Measurements from ENCODE around the gene SEL1L. TPM values are rescaled to one million over a fixed set of nuclear protein-coding genes. Genes with fewer than 3 reads are reported as not detected.
"Not testable (repeated sequence)": the region's sequence is repeated elsewhere in the genome, so short reads cannot be mapped to it uniquely, and the experiment has no call there.

Gene SEL1L
- polyA plus RNA-seq, 1 of the 3 experiments (the other 2 are of a cell fraction) = 13.8 TPM

GRCh38 chr14:81465003-81465392, 68.7 kb downstream of the SEL1L start:
- Histone ChIP-seq H3K4me3 (ENCODE audit: low read depth in 2 of 2, low read length in 1 of 2) (peak overlapping the region; percentile 43 to 74; a peak in 3 of 4 replicates), H2AFZ (ENCODE audit: low read depth) (peak overlapping the region; percentile 94), H3K4me2 (peak overlapping the region; percentile 80), H3K9ac (peak overlapping the region; percentile 50; the same call in 1 of the 2 replicates)
- H3K9me3 ChIP-seq; DNase-seq; H3K9me2 ChIP-seq; H3K4me1 ChIP-seq (ENCODE audit: control insufficient read depth in 1 of 2, insufficient read depth in 2 of 2, low read depth in 1 of 2, low read length in 1 of 2); H3K27ac ChIP-seq (ENCODE audit: low read depth in 2 of 2, low read length in 1 of 2); H3K36me3 ChIP-seq (replicated peaks in 1 of 2; ENCODE audit: control insufficient read depth in 1 of 2, insufficient read depth in 2 of 2, low read length in 1 of 2); H3K27me3 ChIP-seq (ENCODE audit: insufficient read depth); H3K79me2 ChIP-seq (ENCODE audit: insufficient read depth); H3F3A ChIP-seq (replicated peaks; ENCODE audit: insufficient read depth); H4K20me1 ChIP-seq (ENCODE audit: insufficient read depth); POLR2A ChIA-PET: not testable (repeated sequence)
- 59% methylated on average over 11 of the region's 11 CpGs for WGBS (ENCODE audit: low lambda C conversion rate)
- CTCF ChIA-PET = interaction anchor here (0.6 to 5.9 kb wide), 44 partner anchors 8 to 501 kb away, joined by 3 to 124 read pairs (median 4); no protein-coding TSS in a partner anchor

GRCh38 chr14:81464253-81465002, 69.2 kb downstream of the SEL1L start:
- ChIA-PET CTCF (interaction anchor here (0.6 to 5.9 kb wide), 47 partner anchors 8 to 500 kb away, joined by 3 to 124 read pairs (median 4); no protein-coding TSS in a partner anchor), POLR2A (interaction anchor here (0.8 kb wide), 1 partner anchor 468 kb away, joined by 3 read pairs; no protein-coding TSS in a partner anchor)
- Histone ChIP-seq H3K27me3 (ENCODE audit: insufficient read depth) (no peaks in the 10 kb centered on the region), H3K4me1 (ENCODE audit: control insufficient read depth in 1 of 2, insufficient read depth in 2 of 2, low read depth in 1 of 2, low read length in 1 of 2) (no peaks in the 10 kb centered on the region), H3K27ac (ENCODE audit: low read depth in 2 of 2, low read length in 1 of 2) (no peak overlapping the region), H3K4me2 (peak overlapping the region; percentile 80), H3K9me3 (no peaks in the 10 kb centered on the region), H3K9me2 (no peaks in the 10 kb centered on the region), H3F3A (replicated peaks; ENCODE audit: insufficient read depth) (no peaks in the 10 kb centered on the region), H3K4me3 (ENCODE audit: low read depth in 2 of 2, low read length in 1 of 2) (peak overlapping the region; percentile 43 to 74), H3K9ac (peak overlapping the region; percentile 50; the same call in 1 of the 2 replicates), H3K79me2 (ENCODE audit: insufficient read depth) (no peaks in the 10 kb centered on the region), H4K20me1 (ENCODE audit: insufficient read depth) (no peaks in the 10 kb centered on the region), H2AFZ (ENCODE audit: low read depth) (peak overlapping the region; percentile 94), H3K36me3 (replicated peaks in 1 of 2; ENCODE audit: control insufficient read depth in 1 of 2, insufficient read depth in 2 of 2, low read length in 1 of 2) (no peaks in the 10 kb centered on the region)
- WGBS (ENCODE audit: low lambda C conversion rate) = 21% methylated on average over 15 of the region's 15 CpGs
- DNase-seq = peak; percentile 66
- TF ChIP-seq IRF3 (IDR thresholded peaks at IDR 0.05; ENCODE audit: low read depth, low read length) (no peak), CTCF (IDR thresholded peaks at IDR 0.05) (peak; percentile 90), RCOR1 (IDR thresholded peaks at IDR 0.05; ENCODE audit: low read length) (peak; percentile 62; the same call in 1 of the 2 replicates), RXRA (IDR thresholded peaks at IDR 0.05; ENCODE audit: borderline replicate concordance, low read depth) (no peak), FOSL2 (IDR thresholded peaks at IDR 0.05; ENCODE audit: borderline replicate concordance, low read depth) (no peak), NFIC (IDR thresholded peaks at IDR 0.05; ENCODE audit: borderline replicate concordance) (no peak), EP300 (IDR thresholded peaks at IDR 0.05; ENCODE audit: borderline replicate concordance in 1 of 2, low read depth in 1 of 2, low read length in 1 of 2) (no peak), GATA2 (CRISPR knock-in tag; IDR thresholded peaks at IDR 0.05) (no peak), EZH2phosphoT487 (IDR thresholded peaks at IDR 0.05; ENCODE audit: borderline replicate concordance, low read depth) (no peak), GABPA (IDR thresholded peaks at IDR 0.05; ENCODE audit: low read depth) (no peak), USF2 (IDR thresholded peaks at IDR 0.05; ENCODE audit: borderline replicate concordance, low read depth, low read length) (no peak), SMC3 (IDR thresholded peaks at IDR 0.05; ENCODE audit: low read depth, low read length) (peak; percentile 55), ELF1 (IDR thresholded peaks at IDR 0.05) (no peak), MXI1 (IDR thresholded peaks at IDR 0.05; ENCODE audit: low read depth, low read length) (no peak), FOXJ3 (CRISPR knock-in tag; IDR thresholded peaks at IDR 0.05) (no peak), TAF1 (IDR thresholded peaks at IDR 0.05; ENCODE audit: borderline replicate concordance, low read depth, low read length) (no peak)
- TF ChIP-seq, protein P1, sequence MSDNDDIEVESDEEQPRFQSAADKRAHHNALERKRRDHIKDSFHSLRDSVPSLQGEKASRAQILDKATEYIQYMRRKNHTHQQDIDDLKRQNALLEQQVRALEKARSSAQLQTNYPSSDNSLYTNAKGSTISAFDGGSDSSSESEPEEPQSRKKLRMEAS (IDR thresholded peaks at IDR 0.05; ENCODE audit: low read depth) = no peak
- TF ChIP-seq, protein P2, sequence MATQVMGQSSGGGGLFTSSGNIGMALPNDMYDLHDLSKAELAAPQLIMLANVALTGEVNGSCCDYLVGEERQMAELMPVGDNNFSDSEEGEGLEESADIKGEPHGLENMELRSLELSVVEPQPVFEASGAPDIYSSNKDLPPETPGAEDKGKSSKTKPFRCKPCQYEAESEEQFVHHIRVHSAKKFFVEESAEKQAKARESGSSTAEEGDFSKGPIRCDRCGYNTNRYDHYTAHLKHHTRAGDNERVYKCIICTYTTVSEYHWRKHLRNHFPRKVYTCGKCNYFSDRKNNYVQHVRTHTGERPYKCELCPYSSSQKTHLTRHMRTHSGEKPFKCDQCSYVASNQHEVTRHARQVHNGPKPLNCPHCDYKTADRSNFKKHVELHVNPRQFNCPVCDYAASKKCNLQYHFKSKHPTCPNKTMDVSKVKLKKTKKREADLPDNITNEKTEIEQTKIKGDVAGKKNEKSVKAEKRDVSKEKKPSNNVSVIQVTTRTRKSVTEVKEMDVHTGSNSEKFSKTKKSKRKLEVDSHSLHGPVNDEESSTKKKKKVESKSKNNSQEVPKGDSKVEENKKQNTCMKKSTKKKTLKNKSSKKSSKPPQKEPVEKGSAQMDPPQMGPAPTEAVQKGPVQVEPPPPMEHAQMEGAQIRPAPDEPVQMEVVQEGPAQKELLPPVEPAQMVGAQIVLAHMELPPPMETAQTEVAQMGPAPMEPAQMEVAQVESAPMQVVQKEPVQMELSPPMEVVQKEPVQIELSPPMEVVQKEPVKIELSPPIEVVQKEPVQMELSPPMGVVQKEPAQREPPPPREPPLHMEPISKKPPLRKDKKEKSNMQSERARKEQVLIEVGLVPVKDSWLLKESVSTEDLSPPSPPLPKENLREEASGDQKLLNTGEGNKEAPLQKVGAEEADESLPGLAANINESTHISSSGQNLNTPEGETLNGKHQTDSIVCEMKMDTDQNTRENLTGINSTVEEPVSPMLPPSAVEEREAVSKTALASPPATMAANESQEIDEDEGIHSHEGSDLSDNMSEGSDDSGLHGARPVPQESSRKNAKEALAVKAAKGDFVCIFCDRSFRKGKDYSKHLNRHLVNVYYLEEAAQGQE (IDR thresholded peaks at IDR 0.05; ENCODE audit: low read depth, low read length) = no peak

Measured in SK-N-SH (cell line).